Measurements from ENCODE around the gene RERG. TPM values are rescaled to one million over a fixed set of nuclear protein-coding genes. Genes with fewer than 3 reads are reported as not detected.

The RERG gene
- total and polyA plus RNA-seq, 5 experiments from 2014 or later, result 0.55 to 1.2 TPM; not detected in 3

- H3K4me1 Mint-ChIP-seq, result no peaks in the 10 kb centered on the region
- ATAC-seq (no peak), DNase-seq (no peak)
- H3K27ac Mint-ChIP-seq, result no peak overlapping the region
- H3K9me3 Mint-ChIP-seq, result no peaks in the 10 kb centered on the region
- peaks cover 7 to 33% (median 18%) of the 10 kb centered on the region in 5 donors for H3K27me3 Mint-ChIP-seq
- no peaks in the 10 kb centered on the region for H3K36me3 Mint-ChIP-seq
- POLR2A ChIA-PET, result no interaction called here
- no peak overlapping the region for H3K4me3 Mint-ChIP-seq
These were observed 6.2 kb downstream of the RERG start for GRCh38 chr12:15214851-15215601.

- no peak overlapping the region for H3K4me3 Mint-ChIP-seq
- no peak for ATAC-seq
- POLR2A ChIA-PET, result interaction anchor here (0.7 kb wide), 1 partner anchor 8 kb away, joined by 3 read pairs; the partner anchor contains the start of gene RERG
These were observed 8.3 kb downstream of the RERG start for GRCh38 chr12:15212930-15213329.

DNA sequence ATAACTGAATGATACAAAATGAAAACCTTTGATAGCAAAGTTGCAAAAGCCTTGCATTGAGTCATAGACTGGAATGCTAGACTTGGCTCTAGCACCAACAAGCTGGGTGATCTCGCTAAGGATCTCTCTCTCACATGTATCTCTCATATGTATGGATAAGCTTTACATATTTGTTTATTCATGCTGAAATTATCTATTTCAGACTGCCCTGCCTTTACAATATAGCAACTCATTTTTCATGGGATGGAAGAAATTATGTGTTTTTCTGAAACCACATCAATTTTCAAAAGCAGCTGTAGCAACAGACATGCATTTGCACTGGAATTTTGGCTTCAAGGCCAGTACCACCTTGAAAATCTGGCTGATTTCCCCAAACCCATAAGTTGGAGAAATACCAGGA, 11.4 kb downstream of the RERG start:
- Mint-ChIP-seq H3K9me3 (no peaks in the 10 kb centered on the region), H3K36me3 (no peaks in the 10 kb centered on the region), H3K27ac (no peak overlapping the region), H3K4me3 (no peak overlapping the region), H3K27me3 (peaks cover 6 to 41% (median 9%) of the 10 kb centered on the region in 5 donors), H3K4me1 (no peaks in the 10 kb centered on the region)
- DNase-seq (no peak), ATAC-seq (no peak)
- POLR2A ChIA-PET, result no interaction called here

More at GRCh38 chr12:15212930-15213329, 8.3 kb downstream of the RERG start:
- DNase-seq, result no peak
- Mint-ChIP-seq H3K4me1 (no peaks in the 10 kb centered on the region), H3K27me3 (peaks cover 7 to 37% (median 14%) of the 10 kb centered on the region in 5 donors), H3K36me3 (no peaks in the 10 kb centered on the region), H3K27ac (no peak overlapping the region), H3K9me3 (no peaks in the 10 kb centered on the region)

- DNase-seq (no peak), ATAC-seq (no peak)
- no peak overlapping the region for H3K4me3 Mint-ChIP-seq
- no peak overlapping the region for H3K27ac Mint-ChIP-seq
- no peaks in the 10 kb centered on the region for H3K36me3 Mint-ChIP-seq
- H3K9me3 Mint-ChIP-seq, result no peaks in the 10 kb centered on the region
- POLR2A ChIA-PET, result interaction anchor here (0.6 kb wide), 1 partner anchor 542 kb away, joined by 4 read pairs; no protein-coding TSS in a partner anchor
- no peaks in the 10 kb centered on the region for H3K4me1 Mint-ChIP-seq
- peaks cover 6 to 39% (median 9%) of the 10 kb centered on the region in 5 donors for H3K27me3 Mint-ChIP-seq
These were observed 12.2 kb downstream of the RERG start for GRCh38 chr12:15208871-15209656.

GRCh38 chr12:15208140-15208539, 13.1 kb downstream of the RERG start:
- POLR2A ChIA-PET, result no interaction called here
- no peak for DNase-seq
- H3K36me3 Mint-ChIP-seq, result no peaks in the 10 kb centered on the region
- no peaks in the 10 kb centered on the region for H3K4me1 Mint-ChIP-seq
- ATAC-seq, result no peak
- no peak overlapping the region for H3K4me3 Mint-ChIP-seq
- no peak overlapping the region for H3K27ac Mint-ChIP-seq
- peaks cover 8 to 39% (median 8%) of the 10 kb centered on the region in 5 donors for H3K27me3 Mint-ChIP-seq
- H3K9me3 Mint-ChIP-seq, result no peaks in the 10 kb centered on the region

DNA sequence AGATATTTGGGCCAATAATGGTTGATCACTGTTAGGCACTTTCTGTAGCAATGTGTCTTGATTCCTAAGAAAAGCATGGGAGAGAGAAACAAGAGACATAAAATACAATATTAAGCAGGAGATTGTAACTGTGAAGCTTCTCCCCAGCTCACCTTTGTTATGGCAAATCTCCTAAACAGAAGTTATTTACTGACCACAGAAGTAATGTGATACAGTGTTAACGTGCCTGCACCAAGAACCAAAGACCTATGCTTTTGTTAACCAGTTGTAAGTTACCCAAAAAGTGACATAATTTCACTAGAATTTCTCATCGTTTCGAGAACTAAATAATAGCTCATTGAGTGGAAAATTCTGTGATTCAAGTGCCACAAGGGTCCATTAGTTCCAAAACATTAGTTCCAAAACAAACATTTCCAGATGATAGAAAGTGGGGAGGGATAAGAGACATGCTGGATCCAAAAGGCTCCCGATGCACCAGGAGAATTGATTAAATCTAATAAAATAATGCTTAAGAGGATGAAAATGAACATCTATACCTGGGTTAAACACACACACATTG, 14.3 kb downstream of the RERG start:
- no peak overlapping the region for H3K27ac Mint-ChIP-seq
- H3K9me3 Mint-ChIP-seq, result no peaks in the 10 kb centered on the region
- DNase-seq (no peak), ATAC-seq (no peak)
- no peak overlapping the region for H3K4me3 Mint-ChIP-seq
- H3K4me1 Mint-ChIP-seq, result no peaks in the 10 kb centered on the region
- H3K36me3 Mint-ChIP-seq, result no peaks in the 10 kb centered on the region
- H3K27me3 Mint-ChIP-seq, result peaks cover 7 to 39% (median 9%) of the 10 kb centered on the region in 5 donors
- POLR2A ChIA-PET, result no interaction called here

DNA sequence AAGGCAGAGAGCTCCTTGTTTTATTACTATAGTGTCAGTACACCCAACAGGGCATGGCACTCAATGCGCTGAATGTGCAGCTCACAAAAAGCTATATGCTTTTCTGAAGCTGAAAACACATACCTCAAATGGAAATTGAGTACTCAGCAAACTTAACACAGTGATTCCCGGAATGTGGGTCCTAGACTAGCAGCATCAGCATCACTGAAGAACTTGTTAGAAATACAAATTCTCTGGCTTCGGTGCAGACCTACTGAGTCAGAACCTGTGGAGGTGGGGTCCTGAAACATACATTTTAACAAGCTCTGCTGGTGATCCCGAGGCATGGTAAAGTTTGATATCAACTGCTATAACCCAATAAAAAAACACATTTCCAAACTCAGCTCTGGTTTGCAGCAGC, 14.9 kb downstream of the RERG start:
- DNase-seq (no peak), ATAC-seq (no peak)
- H3K4me3 Mint-ChIP-seq, result no peak overlapping the region
- POLR2A ChIA-PET, result no interaction called here
- H3K9me3 Mint-ChIP-seq, result no peaks in the 10 kb centered on the region
- no peaks in the 10 kb centered on the region for H3K36me3 Mint-ChIP-seq
- H3K4me1 Mint-ChIP-seq, result no peaks in the 10 kb centered on the region
- peaks cover 5 to 35% (median 9%) of the 10 kb centered on the region in 5 donors for H3K27me3 Mint-ChIP-seq
- H3K27ac Mint-ChIP-seq, result no peak overlapping the region

- DNase-seq, result no peak
- no peak overlapping the region for H3K4me3 Mint-ChIP-seq
- H3K36me3 Mint-ChIP-seq, result no peaks in the 10 kb centered on the region
- H3K4me1 Mint-ChIP-seq, result no peaks in the 10 kb centered on the region
- no peak overlapping the region for H3K27ac Mint-ChIP-seq
- ATAC-seq, result no peak
- no peaks in the 10 kb centered on the region for H3K9me3 Mint-ChIP-seq
- POLR2A ChIA-PET, result no interaction called here
- peaks cover 5 to 26% (median 9%) of the 10 kb centered on the region in 5 donors for H3K27me3 Mint-ChIP-seq
These were observed 15.7 kb downstream of the RERG start for GRCh38 chr12:15205341-15206010.

DNA sequence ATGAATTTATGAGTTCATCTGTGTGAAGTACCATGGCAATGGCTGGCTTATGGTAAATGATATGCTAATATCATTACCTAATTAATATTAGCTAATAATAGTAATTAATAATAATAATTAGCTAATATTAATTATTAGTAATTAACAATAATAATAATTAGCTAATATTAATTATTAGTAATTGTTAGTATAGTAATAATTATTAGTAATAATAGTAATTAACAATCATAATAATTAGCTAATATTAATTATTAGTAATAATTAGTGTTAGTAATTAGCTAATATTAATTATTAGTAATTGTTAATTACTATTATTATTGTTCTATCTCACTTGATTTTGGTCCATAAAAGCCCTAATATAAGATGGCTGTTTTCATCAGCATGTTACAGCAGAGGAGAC, 19.8 kb downstream of the RERG start:
- POLR2A ChIA-PET, result no interaction called here
- H3K4me1 Mint-ChIP-seq, result no peaks in the 10 kb centered on the region
- peaks cover 0 to 9% (median 4%) of the 10 kb centered on the region in 5 donors for H3K27me3 Mint-ChIP-seq
- no peak for DNase-seq
- no peaks in the 10 kb centered on the region for H3K9me3 Mint-ChIP-seq
- no peak overlapping the region for H3K4me3 Mint-ChIP-seq
- H3K36me3 Mint-ChIP-seq, result no peaks in the 10 kb centered on the region
- H3K27ac Mint-ChIP-seq, result no peak overlapping the region
- no peak for ATAC-seq

- Mint-ChIP-seq H3K36me3 (no peaks in the 10 kb centered on the region), H3K4me3 (no peak overlapping the region), H3K4me1 (no peaks in the 10 kb centered on the region), H3K27me3 (peaks cover 0 to 8% (median 4%) of the 10 kb centered on the region in 5 donors), H3K9me3 (no peaks in the 10 kb centered on the region), H3K27ac (no peak overlapping the region)
- POLR2A ChIA-PET, result no interaction called here
- DNase-seq, result no peak
- ATAC-seq, result no peak
These were observed 20.2 kb downstream of the RERG start for GRCh38 chr12:15201056-15201455.

DNA sequence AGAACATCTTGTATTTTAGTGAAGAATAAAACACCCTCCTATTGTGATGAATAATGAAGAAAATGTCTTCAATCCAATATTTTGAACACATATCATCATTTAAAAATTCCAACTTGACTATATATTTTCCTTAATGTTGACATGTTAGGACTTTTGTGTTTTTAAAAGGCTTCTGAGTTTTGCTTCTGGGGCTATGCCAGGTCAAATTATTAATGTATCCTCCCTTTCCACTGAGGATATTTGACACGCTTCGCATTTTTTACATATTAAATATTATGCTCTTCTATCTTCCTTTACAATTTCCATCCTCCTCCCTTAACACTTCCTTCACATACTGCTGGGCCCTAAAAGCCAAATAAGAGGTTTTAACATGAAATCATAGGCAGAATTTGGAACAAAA, 20.6 kb downstream of the RERG start:
- DNase-seq (no peak), ATAC-seq (no peak)
- no peaks in the 10 kb centered on the region for H3K36me3 Mint-ChIP-seq
- H3K27ac Mint-ChIP-seq, result no peak overlapping the region
- no peaks in the 10 kb centered on the region for H3K9me3 Mint-ChIP-seq
- POLR2A ChIA-PET, result no interaction called here
- no peak overlapping the region for H3K4me3 Mint-ChIP-seq
- no peaks in the 10 kb centered on the region for H3K4me1 Mint-ChIP-seq
- H3K27me3 Mint-ChIP-seq, result peaks cover 0 to 7% (median 5%) of the 10 kb centered on the region in 5 donors

- no peaks in the 10 kb centered on the region for H3K4me1 Mint-ChIP-seq
- DNase-seq, result no peak
- no peak for ATAC-seq
- H3K36me3 Mint-ChIP-seq, result no peaks in the 10 kb centered on the region
- no peaks in the 10 kb centered on the region for H3K9me3 Mint-ChIP-seq
- H3K4me3 Mint-ChIP-seq, result no peak overlapping the region
- POLR2A ChIA-PET, result no interaction called here
- peaks cover 0 to 7% (median 5%) of the 10 kb centered on the region in 5 donors for H3K27me3 Mint-ChIP-seq
- no peak overlapping the region for H3K27ac Mint-ChIP-seq
These were observed 21.3 kb downstream of the RERG start for GRCh38 chr12:15199930-15200329.
